Measurements from ENCODE around the gene NACC1. TPM values are rescaled to one million over a fixed set of nuclear protein-coding genes. Genes with fewer than 3 reads are reported as not detected.
A peak's percentile ranks its signal among the peaks of the same experiment; 100 is the strongest.

NACC1 gene
- total and polyA plus RNA-seq, 2 experiments from 2014 or later: 12.4 to 260 TPM

GRCh38 chr19:13094771-13095392 is 23.2 kb upstream of the NACC1 start:
- H3K4me1 Mint-ChIP-seq: peaks cover 35% of the 10 kb centered on the region
- Histone ChIP-seq H3K9me2 (ENCODE audit: insufficient read depth) (no peaks in the 10 kb centered on the region), H3K27me3 (ENCODE audit: insufficient read depth) (peaks cover 72% of the 10 kb centered on the region), H3K4me2 (peak overlapping the region; percentile 87), H3K36me3 (ENCODE audit: insufficient read depth) (no peaks in the 10 kb centered on the region), H4K20me1 (replicated peaks; ENCODE audit: insufficient read depth) (peaks cover 7% of the 10 kb centered on the region; the same call in 1 of the 2 replicates), H3K4me1 (ENCODE audit: insufficient read depth) (peaks cover 48% of the 10 kb centered on the region), H3K4me3 (peak overlapping the region; percentile 59), H2AFZ (peak overlapping the region; percentile 86), H3K27ac (ENCODE audit: low read depth) (no peak overlapping the region), H3F3A (replicated peaks; ENCODE audit: low read depth) (peaks cover 43% of the 10 kb centered on the region), H3K79me2 (replicated peaks; ENCODE audit: insufficient read depth) (no peaks in the 10 kb centered on the region)
- H3K9me3 Mint-ChIP-seq: no peaks in the 10 kb centered on the region
- DNase-seq (ENCODE audit: low spot score) (peak; percentile 73), ATAC-seq (peak; percentile 9)
- TF ChIP-seq JUNB (IDR thresholded peaks at IDR 0.05; ENCODE audit: unreplicated experiment) (no peak), ZNF462 (CRISPR knock-in tag; IDR thresholded peaks at IDR 0.05) (no peak), ZNF114 (CRISPR knock-in tag; IDR thresholded peaks at IDR 0.05) (no peak), CTCF (conservative IDR thresholded peaks at IDR 0.05; ENCODE audit: low read depth in 2 of 2) (peak in 1 of 2 experiments; percentile 6; a peak in 1 of 4 replicates), POLR2AphosphoS5 (IDR thresholded peaks at IDR 0.05; ENCODE audit: low read depth) (no peak), EZH2phosphoT487 (IDR thresholded peaks at IDR 0.05; ENCODE audit: unreplicated experiment) (no peak), REST (IDR thresholded peaks at IDR 0.05; ENCODE audit: unreplicated experiment) (no peak), NANOG (IDR thresholded peaks at IDR 0.05; ENCODE audit: borderline replicate concordance) (no peak)
- peak overlapping the region; percentile 55 for H3K4me3 Mint-ChIP-seq
- H3K36me3 Mint-ChIP-seq (ENCODE audit: low read depth): no peaks in the 10 kb centered on the region
- no peak overlapping the region for H3K27ac Mint-ChIP-seq
- peaks cover 69% of the 10 kb centered on the region for H3K27me3 Mint-ChIP-seq (ENCODE audit: insufficient read depth, low read depth, poor library complexity)

All from GM23338 (cell line).